GM18873 (cell line): ENCODE data around the gene MKKS.

ENCODE experiments used
- ATAC-seq: cut with Tn5 transposase; IDR thresholded peaks from one replicate; pipeline ENCODE4 v1.9.1; 2021; ENCODE audit warnings: mild to moderate bottlenecking, moderate library complexity, moderate number of reproducible peaks; ENCODE audit not compliant: unreplicated experiment, low FRiP score

The MKKS gene

GRCh38 chr20:10453241-10453640 is 19.2 kb upstream of the MKKS start:
- peak; percentile 82 for ATAC-seq

- no peak for ATAC-seq
Observed at GRCh38 chr20:10449270-10449669, 15.2 kb upstream of the MKKS start.

GRCh38 chr20:10448270-10449156 is 14.5 kb upstream of the MKKS start:
- ATAC-seq = no peak

GRCh38 chr20:10447028-10447427 is 13.0 kb upstream of the MKKS start:
- ATAC-seq = peak; percentile 97

GRCh38 chr20:10445758-10446157 is 11.7 kb upstream of the MKKS start:
- no peak for ATAC-seq

GRCh38 chr20:10443936-10444335 is 9.9 kb upstream of the MKKS start:
- ATAC-seq = no peak

GRCh38 chr20:10438217-10438616 is 4.2 kb upstream of the MKKS start:
- ATAC-seq = no peak

- no peak for ATAC-seq
Observed at GRCh38 chr20:10436053-10436699, 2.2 kb upstream of the MKKS start.

- ATAC-seq = peak; percentile 58
Observed at GRCh38 chr20:10434832-10435812, 1.1 kb upstream of the MKKS start, which contains the start of gene SLX4IP. TSS of gene SLX4IP (plus strand) at chr20:10435305. CDS start at chr20:10458205, 22,900 bp downstream.

GRCh38 chr20:10434467-10434831 is 427 bp upstream of the MKKS start:
- peak; percentile 42 for ATAC-seq

GRCh38 chr20:10433014-10433622 is 904 bp downstream of the MKKS start:
- ATAC-seq = no peak

- no peak for ATAC-seq
Observed at GRCh38 chr20:10432079-10432478, 1.9 kb downstream of the MKKS start.

- ATAC-seq = no peak
Observed at GRCh38 chr20:10430704-10431103, 3.3 kb downstream of the MKKS start.

- no peak for ATAC-seq
Observed at GRCh38 chr20:10430000-10430466, 4.0 kb downstream of the MKKS start.

GRCh38 chr20:10429443-10429981 is 4.5 kb downstream of the MKKS start:
- ATAC-seq = no peak

- ATAC-seq = no peak
Observed at GRCh38 chr20:10428008-10428407, 6.0 kb downstream of the MKKS start.

- no peak for ATAC-seq
Observed at GRCh38 chr20:10427060-10427692, 6.8 kb downstream of the MKKS start.

GRCh38 chr20:10423735-10424134 is 10.3 kb downstream of the MKKS start:
- ATAC-seq = peak; percentile 75

- no peak for ATAC-seq
Observed at GRCh38 chr20:10419550-10420133, 14.4 kb downstream of the MKKS start.
